Globus pallidus (tissue), 1 donor: Measurements from ENCODE around the gene PSMD10.

Source experiments
- DNase-seq: peaks from one replicate; pipeline ENCODE4 v3.0.0-alpha.2; 2015; ENCODE audit warnings: low spot score

The PSMD10 gene

DNA sequence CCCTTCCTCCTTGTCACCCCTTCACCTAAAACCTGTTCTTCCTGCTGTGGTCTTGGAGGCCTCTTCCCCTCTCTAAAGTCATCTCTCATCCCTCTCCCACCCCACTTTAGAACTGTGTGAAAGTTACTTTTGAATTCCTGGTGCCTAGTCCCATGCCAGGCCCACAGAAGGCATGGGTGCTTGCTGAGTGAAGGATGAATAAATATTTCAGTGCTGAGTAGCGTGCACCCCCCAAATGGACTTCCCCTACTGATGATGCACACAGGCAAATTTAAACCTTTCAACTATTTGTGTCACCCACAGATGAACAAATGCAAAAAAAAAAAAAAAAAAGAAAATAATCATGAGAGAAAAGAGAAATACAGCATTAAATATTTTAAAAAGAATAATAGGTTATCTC is 19.8 kb downstream of the PSMD10 start:
- DNase-seq = no peak

DNA sequence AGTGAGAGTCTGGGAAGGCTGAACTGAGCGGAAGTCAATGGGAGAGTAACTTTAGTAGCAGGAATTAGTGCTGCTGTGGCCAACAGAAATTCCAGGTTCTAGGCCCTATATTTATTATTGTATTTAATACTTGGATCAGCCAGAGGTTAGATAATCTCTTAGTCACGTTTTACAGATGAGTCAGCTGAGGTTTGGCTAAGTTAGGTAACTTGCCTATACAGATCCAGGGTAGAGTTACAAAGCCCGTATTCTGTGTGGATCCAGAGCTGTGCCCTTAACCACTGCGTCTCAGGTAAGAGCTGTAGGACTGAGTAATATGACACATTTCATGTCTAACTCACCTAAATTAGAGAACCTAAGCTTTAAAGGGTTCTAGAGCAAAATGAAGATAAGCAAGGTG is 20.5 kb downstream of the PSMD10 start:
- no peak for DNase-seq

DNA sequence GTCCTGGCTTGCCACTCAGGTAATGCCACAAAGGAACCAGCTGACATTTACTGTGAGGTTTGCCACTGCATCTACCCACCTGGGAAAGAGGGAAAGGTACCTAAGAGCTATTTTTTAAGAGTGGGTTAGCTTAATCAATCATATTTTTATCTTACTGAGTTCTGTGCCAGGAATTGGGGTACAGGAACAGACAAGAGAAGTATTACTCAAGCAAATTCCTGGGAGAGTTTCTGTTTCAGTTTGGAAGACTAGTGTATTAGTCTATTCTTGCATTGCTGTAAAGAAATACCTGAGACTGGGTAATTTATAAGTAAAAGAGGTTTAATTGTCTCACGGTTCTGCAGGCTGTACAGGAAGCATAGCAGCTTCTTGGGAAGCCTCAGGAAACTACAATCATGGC is 23.2 kb downstream of the PSMD10 start:
- no peak for DNase-seq

DNA sequence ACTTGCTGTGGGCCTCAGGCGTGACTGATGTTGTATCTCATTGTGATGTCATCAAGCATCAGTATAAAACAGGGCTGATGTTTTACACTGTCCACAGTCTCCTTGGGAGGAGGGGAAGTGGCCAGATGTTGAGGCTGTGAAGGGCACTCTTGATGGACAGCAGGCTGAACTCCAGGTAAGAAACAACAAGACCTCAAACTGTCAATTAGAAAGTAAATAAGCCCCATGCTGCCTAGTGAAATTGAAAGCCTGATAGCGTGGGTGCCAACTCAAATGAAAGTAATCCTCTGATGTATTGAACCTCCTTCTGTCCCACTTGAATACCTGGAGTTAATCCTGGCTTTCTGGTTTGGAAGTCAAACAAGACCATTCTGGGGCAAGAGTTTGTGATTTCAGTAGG is 26.7 kb downstream of the PSMD10 start:
- DNase-seq = no peak

DNA sequence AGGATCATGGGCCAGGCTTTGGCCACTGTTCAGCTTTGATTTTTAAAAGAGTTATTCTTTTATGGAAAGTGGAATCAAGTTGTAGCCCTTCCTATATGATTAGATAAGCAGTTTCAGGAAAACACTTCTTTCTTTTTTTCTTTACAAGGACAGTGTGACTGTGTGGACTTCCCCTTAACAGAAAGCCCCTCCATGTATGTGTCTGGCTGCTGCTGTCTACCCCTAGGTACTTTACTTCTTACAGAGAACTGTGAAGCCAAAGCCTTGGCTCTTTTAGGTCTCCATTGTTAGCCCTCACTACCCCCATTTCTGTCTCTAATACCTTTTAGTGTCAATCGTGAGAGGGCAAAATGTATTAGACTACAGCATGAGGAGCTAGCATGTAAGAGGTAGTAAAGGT is 27.3 kb downstream of the PSMD10 start:
- DNase-seq = no peak

DNA sequence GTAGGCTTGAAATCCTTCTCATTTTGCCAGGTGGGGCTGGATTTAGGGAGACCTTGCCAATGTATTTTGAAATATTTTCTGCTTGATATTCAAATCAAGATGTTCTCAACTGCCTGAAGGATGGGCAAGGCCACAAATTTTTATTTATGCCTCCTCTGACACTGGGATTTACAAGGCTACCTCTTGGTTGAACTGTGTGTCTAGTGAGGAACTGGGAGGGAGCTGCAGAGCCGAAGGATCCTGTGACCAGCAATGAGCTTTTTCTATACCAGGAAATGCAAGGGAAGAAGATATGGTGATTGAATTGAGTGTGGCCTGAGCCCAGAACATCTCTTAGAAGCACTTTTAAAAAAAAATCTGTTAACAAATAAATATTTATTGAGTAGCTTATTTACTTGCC is 31.5 kb downstream of the PSMD10 start:
- DNase-seq = no peak

DNA sequence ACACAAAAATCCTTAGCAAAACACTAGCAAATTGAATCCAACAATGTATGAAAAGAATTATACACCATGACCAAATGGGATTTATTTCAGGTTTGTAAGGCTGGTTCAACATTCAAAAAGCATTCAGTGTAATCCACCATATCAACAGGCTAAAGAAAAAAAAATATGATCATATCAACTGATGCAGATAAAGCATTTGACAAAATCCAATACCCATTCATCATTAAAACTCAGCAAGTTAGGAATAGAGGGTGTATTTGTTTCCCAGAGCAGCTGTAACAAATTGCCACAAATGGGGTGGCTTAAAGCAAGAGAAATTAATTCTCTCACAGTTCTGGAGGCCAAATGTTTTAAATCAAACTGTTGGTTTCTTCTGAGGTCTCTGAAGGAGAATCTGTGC is 35.8 kb downstream of the PSMD10 start:
- DNase-seq = no peak

DNA sequence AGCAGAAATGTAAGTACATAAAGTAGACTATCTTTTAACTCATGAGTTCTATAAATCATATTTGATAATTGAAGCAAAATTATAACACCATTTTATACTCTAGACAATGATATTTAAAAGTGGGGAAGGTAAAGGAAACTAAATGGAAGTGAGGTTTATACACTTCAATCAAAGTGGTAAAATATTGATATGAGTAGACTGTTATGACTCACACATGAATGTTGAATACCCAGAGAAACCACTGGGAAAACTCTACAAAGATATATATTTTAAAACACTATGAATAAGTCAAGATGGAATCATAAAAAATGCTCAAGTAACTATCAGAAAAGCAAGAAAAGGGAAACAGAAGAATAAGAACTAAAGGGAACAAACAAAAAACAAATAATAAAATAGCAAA is 38.1 kb downstream of the PSMD10 start:
- no peak for DNase-seq

DNA sequence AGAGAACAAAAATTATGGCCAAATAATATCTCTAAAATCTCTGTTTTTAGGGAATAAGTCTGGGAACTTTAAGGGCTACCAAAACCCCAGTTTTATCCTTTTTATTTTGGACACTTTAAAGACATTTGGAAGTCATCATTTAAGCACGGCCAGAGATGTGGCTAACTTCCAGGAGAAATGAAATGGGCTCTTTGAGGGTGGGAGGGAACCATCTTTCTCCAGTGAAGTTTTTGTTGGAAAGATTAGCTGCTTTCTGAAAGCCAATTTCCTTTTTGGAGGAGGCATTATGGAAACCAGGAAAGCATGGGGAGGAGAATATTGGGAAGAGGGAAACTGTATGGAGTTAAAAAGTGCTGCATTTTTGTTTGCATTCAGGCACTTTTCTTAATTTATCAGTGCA is 41.7 kb downstream of the PSMD10 start:
- DNase-seq = no peak

DNA sequence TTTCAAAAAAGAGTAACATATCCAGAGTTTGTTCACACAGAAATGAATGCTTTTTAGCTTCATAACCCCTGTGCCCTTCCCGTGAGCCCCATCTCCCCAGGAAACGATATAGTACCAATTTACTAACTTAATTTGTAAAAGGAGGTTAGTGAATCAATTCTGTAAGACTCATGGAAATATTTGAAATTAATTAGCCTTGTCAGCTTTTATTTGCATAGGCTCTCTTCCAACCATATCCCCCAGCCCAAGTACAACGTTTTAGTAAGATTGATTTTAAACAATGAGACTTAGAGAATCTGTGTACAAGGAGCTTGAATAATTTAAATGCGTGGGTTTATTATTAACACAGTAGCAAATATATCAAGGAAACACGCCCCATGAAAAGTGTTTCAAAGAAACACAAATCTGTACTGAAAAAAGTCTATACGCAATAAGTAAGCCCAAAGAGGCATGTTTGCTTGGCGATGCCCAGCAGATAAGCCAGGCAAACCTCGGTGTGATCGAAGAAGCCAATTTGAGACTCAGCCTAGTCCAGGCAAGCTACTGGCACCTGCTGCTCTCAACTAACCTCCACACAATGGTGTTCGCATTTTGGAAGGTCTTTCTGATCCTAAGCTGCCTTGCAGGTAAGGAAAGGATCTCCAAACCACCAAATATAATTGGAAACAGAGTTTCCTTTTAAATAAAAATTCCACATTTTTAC is 46.6 kb downstream of the PSMD10 start, which contains the start of gene VSIG1:
TSS of gene VSIG1 (plus strand) at position 512 of the 703 bp plus-strand sequence. CDS start at position 578, 66 bp downstream.
- no peak for DNase-seq

DNA sequence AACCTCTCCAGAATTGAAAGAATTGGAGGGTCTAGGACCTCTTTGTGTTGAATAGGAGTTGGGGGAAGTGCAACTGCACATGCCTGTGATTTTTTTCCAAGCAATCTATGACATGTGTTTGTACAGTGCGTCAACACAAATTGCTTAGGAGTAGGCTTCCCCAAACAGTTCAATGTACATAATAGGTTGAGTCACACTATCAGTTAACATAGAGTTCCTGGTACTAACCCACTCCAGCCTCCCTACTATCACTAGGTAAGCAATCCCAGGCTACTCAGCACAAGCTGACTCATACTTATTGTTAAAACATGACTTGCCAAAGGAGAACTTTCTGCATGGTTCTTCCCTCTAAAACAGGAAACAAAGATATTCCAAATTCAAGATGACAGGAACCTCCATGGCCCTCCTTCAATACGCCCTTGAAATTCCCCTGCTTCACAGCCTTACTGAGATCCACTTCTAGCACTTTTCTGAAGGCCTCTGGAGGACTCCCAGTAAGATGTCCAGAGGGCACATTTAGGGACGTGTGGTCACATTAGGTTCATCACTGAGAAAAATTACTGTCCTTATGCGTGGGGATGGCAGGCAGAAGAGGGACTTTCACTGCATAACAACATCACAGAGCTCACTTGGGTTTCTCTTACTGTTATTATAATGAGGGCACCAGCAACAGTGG is 54.9 kb downstream of the PSMD10 start:
- no peak for DNase-seq

DNA sequence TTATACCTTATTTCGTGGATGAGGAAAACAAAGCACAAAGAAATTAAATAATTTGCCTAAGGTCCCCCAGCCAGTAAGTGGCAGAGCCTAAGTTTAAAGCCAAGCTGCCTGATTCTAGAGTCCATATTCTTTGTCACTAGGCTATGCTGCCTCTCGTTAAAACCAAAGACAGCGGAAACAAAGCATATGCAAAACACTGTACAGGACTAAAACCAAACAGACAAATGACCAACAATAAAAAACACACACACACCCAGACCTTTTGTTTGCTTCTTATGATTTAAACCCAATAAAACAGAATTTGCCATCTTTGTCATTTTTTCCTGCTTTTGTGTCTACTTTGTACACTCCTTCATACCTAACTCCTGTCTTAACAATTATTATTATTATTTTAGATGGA is 56.6 kb downstream of the PSMD10 start:
- no peak for DNase-seq
